ENCODE results near the gene SCN2B.

SCN2B gene

DNA sequence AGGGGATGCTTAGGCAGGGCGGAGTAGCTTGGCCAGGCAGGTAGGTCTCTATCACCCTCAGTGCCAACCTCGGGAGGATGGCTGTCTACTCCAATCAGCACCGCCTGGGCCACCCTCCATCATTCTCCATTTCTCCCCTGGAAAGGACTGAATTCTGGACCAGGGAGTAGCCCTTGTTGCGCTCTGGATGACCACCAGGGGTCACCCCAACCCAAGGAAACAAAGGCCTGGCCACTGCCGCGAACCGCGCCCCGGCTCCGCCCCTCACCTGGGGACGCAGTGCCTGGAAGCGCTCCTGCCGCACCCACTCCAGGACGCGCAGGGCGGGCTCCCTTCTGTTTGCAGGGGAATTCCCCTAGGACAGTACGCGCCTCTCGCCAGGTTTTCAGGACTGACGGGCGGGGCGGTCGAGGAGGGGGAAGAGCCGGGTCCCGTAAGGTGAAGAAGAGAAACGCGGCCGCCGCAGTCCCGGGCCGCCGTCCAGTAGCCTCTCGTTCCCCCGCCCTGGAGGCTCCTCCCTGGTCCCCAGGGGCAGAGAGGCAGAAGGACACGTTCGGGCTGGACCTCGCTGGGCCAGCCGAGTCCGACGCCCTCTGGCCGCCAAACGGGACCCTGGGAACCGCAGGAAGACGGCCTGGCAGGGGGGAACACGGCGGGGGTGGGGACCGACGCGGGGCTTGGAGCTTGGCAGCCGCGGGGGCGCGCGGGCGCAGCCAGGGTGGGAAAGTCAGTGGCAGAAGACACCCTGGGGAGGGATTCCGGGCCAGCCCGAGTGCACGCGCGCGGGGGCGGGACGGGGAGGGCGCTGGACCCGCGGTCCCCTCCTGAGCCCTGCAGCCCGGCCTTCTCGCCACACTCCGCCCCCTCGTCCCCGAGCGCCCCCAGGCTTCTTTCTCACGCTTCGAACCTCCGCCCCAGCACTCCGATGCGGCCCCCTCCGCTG is 30.9 kb downstream of the SCN2B start:
- peak; percentile 64 to 82 for DNase-seq (ENCODE audit: low read depth in 1 of 2, low spot score in 1 of 2)
- H3K27ac ChIP-seq (replicated peaks), result no peak overlapping the region
- no peak for TF ChIP-seq POLR2AphosphoS5 (IDR thresholded peaks at IDR 0.05; ENCODE audit: low read depth)
- TF ChIP-seq, protein P1, sequence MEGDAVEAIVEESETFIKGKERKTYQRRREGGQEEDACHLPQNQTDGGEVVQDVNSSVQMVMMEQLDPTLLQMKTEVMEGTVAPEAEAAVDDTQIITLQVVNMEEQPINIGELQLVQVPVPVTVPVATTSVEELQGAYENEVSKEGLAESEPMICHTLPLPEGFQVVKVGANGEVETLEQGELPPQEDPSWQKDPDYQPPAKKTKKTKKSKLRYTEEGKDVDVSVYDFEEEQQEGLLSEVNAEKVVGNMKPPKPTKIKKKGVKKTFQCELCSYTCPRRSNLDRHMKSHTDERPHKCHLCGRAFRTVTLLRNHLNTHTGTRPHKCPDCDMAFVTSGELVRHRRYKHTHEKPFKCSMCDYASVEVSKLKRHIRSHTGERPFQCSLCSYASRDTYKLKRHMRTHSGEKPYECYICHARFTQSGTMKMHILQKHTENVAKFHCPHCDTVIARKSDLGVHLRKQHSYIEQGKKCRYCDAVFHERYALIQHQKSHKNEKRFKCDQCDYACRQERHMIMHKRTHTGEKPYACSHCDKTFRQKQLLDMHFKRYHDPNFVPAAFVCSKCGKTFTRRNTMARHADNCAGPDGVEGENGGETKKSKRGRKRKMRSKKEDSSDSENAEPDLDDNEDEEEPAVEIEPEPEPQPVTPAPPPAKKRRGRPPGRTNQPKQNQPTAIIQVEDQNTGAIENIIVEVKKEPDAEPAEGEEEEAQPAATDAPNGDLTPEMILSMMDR (IDR thresholded peaks at IDR 0.05; ENCODE audit: insufficient read depth, low read length), result peak; percentile 66
- peak overlapping the region; percentile 67 for H3K4me3 ChIP-seq (replicated peaks; ENCODE audit: insufficient read depth, low read length)
- H3K27me3 ChIP-seq (ENCODE audit: insufficient read depth, poor library complexity, severe bottlenecking), result peaks cover under 1% of the 10 kb centered on the region

DNA sequence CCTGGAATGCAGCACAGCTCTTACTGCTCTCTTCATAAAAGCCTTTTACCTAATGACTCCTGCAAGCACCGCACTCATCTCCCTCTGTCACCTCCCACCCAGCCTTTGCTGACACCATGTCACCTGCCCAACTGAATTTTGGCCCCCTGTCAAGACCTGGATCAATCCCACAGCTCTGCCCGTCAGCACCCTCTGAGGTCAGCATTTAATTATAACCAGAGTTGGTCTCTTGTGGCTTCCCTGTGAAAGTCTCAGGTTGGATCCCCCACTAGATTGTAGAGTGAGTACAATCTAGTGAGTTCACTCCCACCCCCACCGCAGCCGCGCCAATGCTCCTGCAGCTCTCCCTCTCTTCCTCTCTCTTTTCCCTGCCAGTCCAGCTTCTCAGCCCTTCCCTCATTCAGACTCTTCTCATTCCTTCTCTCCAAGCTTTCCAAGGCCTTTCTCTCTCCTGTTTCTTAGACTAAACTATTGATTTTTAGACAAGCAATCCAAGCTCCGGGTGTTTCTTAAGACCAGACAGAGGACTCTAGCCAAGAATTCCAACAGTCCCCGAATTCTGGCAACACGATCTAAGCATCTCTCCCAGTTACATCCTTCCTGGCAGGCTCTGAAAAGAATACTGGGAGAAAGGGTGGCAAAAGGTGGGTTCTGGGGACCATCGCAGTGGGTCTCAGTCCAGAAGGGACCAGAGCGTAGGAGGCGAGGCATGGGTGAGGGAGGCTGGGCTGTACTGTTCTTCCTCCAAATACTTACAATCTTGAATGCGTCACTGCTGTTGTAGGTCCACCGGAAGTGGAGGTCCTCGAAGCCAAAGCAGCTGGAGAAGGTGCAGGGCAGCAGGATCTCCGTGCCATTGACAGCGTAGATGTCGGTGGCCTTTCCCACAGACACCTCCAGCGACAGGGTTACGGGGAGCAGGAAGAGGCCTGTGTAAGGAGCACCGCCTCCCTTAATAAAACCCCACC is 31.9 kb downstream of the SCN2B start:
- TF ChIP-seq GABPA (IDR thresholded peaks at IDR 0.05; ENCODE audit: low read depth), result no peak
- no peak for TF ChIP-seq SPI1 (IDR thresholded peaks at IDR 0.05; ENCODE audit: borderline replicate concordance, low read depth)
- TF ChIP-seq, protein P2, sequence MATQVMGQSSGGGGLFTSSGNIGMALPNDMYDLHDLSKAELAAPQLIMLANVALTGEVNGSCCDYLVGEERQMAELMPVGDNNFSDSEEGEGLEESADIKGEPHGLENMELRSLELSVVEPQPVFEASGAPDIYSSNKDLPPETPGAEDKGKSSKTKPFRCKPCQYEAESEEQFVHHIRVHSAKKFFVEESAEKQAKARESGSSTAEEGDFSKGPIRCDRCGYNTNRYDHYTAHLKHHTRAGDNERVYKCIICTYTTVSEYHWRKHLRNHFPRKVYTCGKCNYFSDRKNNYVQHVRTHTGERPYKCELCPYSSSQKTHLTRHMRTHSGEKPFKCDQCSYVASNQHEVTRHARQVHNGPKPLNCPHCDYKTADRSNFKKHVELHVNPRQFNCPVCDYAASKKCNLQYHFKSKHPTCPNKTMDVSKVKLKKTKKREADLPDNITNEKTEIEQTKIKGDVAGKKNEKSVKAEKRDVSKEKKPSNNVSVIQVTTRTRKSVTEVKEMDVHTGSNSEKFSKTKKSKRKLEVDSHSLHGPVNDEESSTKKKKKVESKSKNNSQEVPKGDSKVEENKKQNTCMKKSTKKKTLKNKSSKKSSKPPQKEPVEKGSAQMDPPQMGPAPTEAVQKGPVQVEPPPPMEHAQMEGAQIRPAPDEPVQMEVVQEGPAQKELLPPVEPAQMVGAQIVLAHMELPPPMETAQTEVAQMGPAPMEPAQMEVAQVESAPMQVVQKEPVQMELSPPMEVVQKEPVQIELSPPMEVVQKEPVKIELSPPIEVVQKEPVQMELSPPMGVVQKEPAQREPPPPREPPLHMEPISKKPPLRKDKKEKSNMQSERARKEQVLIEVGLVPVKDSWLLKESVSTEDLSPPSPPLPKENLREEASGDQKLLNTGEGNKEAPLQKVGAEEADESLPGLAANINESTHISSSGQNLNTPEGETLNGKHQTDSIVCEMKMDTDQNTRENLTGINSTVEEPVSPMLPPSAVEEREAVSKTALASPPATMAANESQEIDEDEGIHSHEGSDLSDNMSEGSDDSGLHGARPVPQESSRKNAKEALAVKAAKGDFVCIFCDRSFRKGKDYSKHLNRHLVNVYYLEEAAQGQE (IDR thresholded peaks at IDR 0.05; ENCODE audit: insufficient replicate concordance, low read depth), result no peak
- TF ChIP-seq, protein P1 (IDR thresholded peaks at IDR 0.05; ENCODE audit: insufficient read depth, low read length), result no peak
- no peak for TF ChIP-seq POLR2AphosphoS5 (IDR thresholded peaks at IDR 0.05; ENCODE audit: low read depth)
- no peaks in the 10 kb centered on the region for H3K27me3 ChIP-seq (ENCODE audit: insufficient read depth, poor library complexity, severe bottlenecking)
- H3K4me3 ChIP-seq (replicated peaks; ENCODE audit: insufficient read depth, low read length), result no peak overlapping the region
- no peak for DNase-seq (ENCODE audit: low read depth in 1 of 2, low spot score in 1 of 2)
- H3K27ac ChIP-seq (replicated peaks), result no peak overlapping the region

DNA sequence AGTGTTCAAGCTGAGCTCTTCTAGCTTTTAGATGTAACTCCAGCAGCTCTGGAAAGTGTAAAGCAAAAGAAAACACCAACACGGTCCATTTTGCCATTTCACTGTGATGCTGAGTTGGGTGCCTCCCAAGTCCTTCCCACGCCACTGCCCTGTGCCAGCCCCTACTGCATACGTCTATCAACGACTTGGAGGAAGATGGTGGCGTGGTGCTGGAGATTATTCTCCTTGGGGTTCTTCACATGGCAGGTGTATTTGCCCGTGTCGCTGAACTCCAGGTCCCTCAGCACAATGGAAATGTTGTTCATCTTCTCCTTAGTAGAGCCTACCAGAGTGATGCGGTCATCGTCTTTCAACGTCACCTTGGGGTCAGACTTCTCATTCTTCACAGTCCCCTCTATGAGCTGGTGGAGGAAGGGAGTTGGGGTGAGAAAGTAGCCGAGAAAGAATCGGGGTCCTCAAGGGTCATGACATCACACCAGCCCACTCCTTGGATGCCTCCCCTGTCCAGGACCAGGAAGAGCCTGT is 32.7 kb downstream of the SCN2B start:
- Histone ChIP-seq H3K4me3 (replicated peaks; ENCODE audit: insufficient read depth, low read length) (no peak overlapping the region), H3K27ac (replicated peaks) (no peak overlapping the region), H3K27me3 (ENCODE audit: insufficient read depth, poor library complexity, severe bottlenecking) (no peaks in the 10 kb centered on the region)
- TF ChIP-seq GABPA (IDR thresholded peaks at IDR 0.05; ENCODE audit: low read depth), result no peak
- no peak for DNase-seq (ENCODE audit: low read depth in 1 of 2, low spot score in 1 of 2)

DNA sequence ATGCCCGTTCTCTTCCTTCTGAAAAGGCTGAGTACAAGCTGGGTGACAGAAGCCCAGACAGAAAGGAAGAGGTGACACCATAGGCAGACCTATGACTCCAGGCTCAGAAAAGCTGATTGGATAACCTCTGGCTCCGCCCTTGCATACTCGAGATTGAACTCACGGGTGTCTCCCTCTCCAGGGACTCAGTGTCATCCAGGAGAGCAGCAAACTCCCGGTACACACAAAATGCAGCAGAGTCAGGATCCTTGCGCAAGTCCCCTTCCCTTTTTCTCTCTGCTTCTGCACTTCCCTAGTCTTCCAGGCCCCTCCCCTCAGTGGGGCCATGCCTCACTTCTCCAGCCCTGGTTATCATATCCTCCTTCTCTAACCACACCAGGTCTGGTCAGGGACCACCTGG is 33.6 kb downstream of the SCN2B start:
- peak; percentile 87 to 92 for DNase-seq (ENCODE audit: low read depth in 1 of 2, low spot score in 1 of 2)
- TF ChIP-seq SPI1 (IDR thresholded peaks at IDR 0.05; ENCODE audit: borderline replicate concordance, low read depth), result peak; percentile 98
- TF ChIP-seq, protein P2 (IDR thresholded peaks at IDR 0.05; ENCODE audit: insufficient replicate concordance, low read depth), result no peak
- Histone ChIP-seq H3K27me3 (ENCODE audit: insufficient read depth, poor library complexity, severe bottlenecking) (no peaks in the 10 kb centered on the region), H3K27ac (replicated peaks) (no peak overlapping the region), H3K4me3 (replicated peaks; ENCODE audit: insufficient read depth, low read length) (no peak overlapping the region)
